HepG2 (cell line): ENCODE measurements around the gene GAB3. TPM values are rescaled to one million over a fixed set of nuclear protein-coding genes. Genes with fewer than 3 reads are reported as not detected.
A peak's percentile ranks its signal among the peaks of the same experiment; 100 is the strongest.

Source experiments
- ASH2L ChIP-seq: fragments of 300-600, 200-600 bp; sonication (generic); IDR thresholded peaks from 2 replicates; pipeline ENCODE4 v1.7.0; 2017; ENCODE audit warnings: low read depth, mild to moderate bottlenecking, moderate library complexity, mixed read lengths, low read length; ENCODE audit not compliant: insufficient read length
- BCL6 ChIP-seq: IDR thresholded peaks from 2 replicates; pipeline ENCODE4 v1.6.1; 2016; ENCODE audit warnings: missing genetic modification reagents, missing compliant biosample characterization
- GABPB1 ChIP-seq: IDR thresholded peaks from 2 replicates; pipeline ENCODE4 v1.6.1; 2016; ENCODE audit warnings: mild to moderate bottlenecking, missing genetic modification reagents, moderate library complexity, missing compliant biosample characterization
- GFI1 ChIP-seq: sonication (generic); formaldehyde crosslinking; IDR thresholded peaks from 2 replicates; pipeline ENCODE4 v1.5.0; 2020; ENCODE audit warnings: missing genetic modification reagents, mild to moderate bottlenecking, borderline replicate concordance
- MAZ ChIP-seq, 2 experiments: sonication (generic) in 1 of 2; formaldehyde crosslinking in 1 of 2; IDR thresholded peaks; 2 replicates each; pipeline versions ENCODE4 v1.5.0 to v1.6.1; 2012 to 2020; ENCODE audit warnings: low read depth in 2 of 2, mild to moderate bottlenecking in 2 of 2, borderline replicate concordance in 1 of 2, improper control_type of control experiment in 1 of 2, low read length in 1 of 2, missing genetic modification reagents in 1 of 2, moderate library complexity in 1 of 2
- PITX1 ChIP-seq: sonication (generic); formaldehyde crosslinking; IDR thresholded peaks from 2 replicates; pipeline ENCODE4 v1.5.1; 2020; ENCODE audit warnings: mild to moderate bottlenecking, missing genetic modification reagents
- SRSF4 ChIP-seq: fragments of 200-400 bp; formaldehyde crosslinking; IDR thresholded peaks from one replicate; pipeline ENCODE4 v1.6.1; 2018; ENCODE audit warnings: mild to moderate bottlenecking, low read depth, low read length, moderate library complexity; ENCODE audit not compliant: poor library complexity, severe bottlenecking
- TCF7L2 ChIP-seq: IDR thresholded peaks from 2 replicates; pipeline ENCODE4 v1.6.1; 2011; ENCODE audit warnings: mild to moderate bottlenecking, low read depth, low read length, moderate library complexity
- THRA ChIP-seq: sonication (generic); formaldehyde crosslinking; IDR thresholded peaks from 2 replicates; pipeline ENCODE4 v1.4.0; 2020; ENCODE audit warnings: missing genetic modification reagents, borderline replicate concordance
- YY1 ChIP-seq: IDR thresholded peaks from 2 replicates; pipeline ENCODE4 v1.6.1; 2011; ENCODE audit warnings: low read length, low read depth, moderate library complexity, mild to moderate bottlenecking; ENCODE audit not compliant: insufficient read depth, insufficient replicate concordance
- ZFY ChIP-seq: sonication (generic); formaldehyde crosslinking; IDR thresholded peaks from 2 replicates; pipeline ENCODE4 v1.4.0; 2020; ENCODE audit warnings: missing genetic modification reagents
- ZMYM2 ChIP-seq: sonication (generic); formaldehyde crosslinking; IDR thresholded peaks from 2 replicates; pipeline ENCODE4 v1.8.0; 2022; ENCODE audit warnings: mild to moderate bottlenecking, missing genetic modification reagents
- ZNF503 ChIP-seq: sonication (generic); formaldehyde crosslinking; IDR thresholded peaks from 2 replicates; pipeline ENCODE4 v1.4.0; 2020; ENCODE audit warnings: missing genetic modification reagents
- ZSCAN20 ChIP-seq: sonication (generic); formaldehyde crosslinking; IDR thresholded peaks from 2 replicates; pipeline ENCODE4 v1.4.0; 2020; ENCODE audit warnings: missing genetic modification reagents, mild to moderate bottlenecking, borderline replicate concordance
- polyA plus RNA-seq, 8 experiments: library from polyadenylated mRNA; depleted of rRNA in 3 of 8; stranded (reverse) in 7 of 8; unstranded in 1 of 8; fragments of >200 nt; fragmentation: Illumina TruSeq in 4 of 8; extraction: Trizol in 4 of 8; gene quantifications; 2 replicates each; pipeline versions ENCODE4 v1.2.1 to v1.2.3, GENCODE V29; 2011 to 2016; ENCODE audit warnings: low read depth in 4 of 8, missing spikeins in 1 of 8, mixed read lengths in 1 of 8; ENCODE audit not compliant: insufficient read depth in 1 of 8
- total RNA-seq, 5 experiments: library from RNA; depleted of rRNA; stranded (reverse); fragments of >200 nt; fragmentation: Illumina TruSeq; extraction: Trizol; gene quantifications; 2 replicates each; pipeline ENCODE4 v1.2.3, GENCODE V29; 2016; ENCODE audit warnings: low read depth in 1 of 5
- TF ChIP-seq, protein P1 (sequence below): sonication (generic); formaldehyde crosslinking; IDR thresholded peaks from 2 replicates; pipeline ENCODE4 v1.9.0; 2022; ENCODE audit warnings: low read depth, missing genetic modification reagents
- TF ChIP-seq, protein P2 (sequence below): sonication (generic); formaldehyde crosslinking; IDR thresholded peaks from 2 replicates; pipeline ENCODE4 v1.4.0; 2020; ENCODE audit warnings: missing genetic modification reagents
- TF ChIP-seq, protein P3 (sequence below): sonication (generic); formaldehyde crosslinking; IDR thresholded peaks from 2 replicates; pipeline ENCODE4 v1.8.0; 2022; ENCODE audit warnings: missing genetic modification reagents, mild to moderate bottlenecking, moderate library complexity, borderline replicate concordance

GAB3 gene
- total and polyA plus RNA-seq, 2 of the 13 experiments (the other 11 are each of a cell fraction or from before 2014, with no cell fraction given), result not detected

DNA sequence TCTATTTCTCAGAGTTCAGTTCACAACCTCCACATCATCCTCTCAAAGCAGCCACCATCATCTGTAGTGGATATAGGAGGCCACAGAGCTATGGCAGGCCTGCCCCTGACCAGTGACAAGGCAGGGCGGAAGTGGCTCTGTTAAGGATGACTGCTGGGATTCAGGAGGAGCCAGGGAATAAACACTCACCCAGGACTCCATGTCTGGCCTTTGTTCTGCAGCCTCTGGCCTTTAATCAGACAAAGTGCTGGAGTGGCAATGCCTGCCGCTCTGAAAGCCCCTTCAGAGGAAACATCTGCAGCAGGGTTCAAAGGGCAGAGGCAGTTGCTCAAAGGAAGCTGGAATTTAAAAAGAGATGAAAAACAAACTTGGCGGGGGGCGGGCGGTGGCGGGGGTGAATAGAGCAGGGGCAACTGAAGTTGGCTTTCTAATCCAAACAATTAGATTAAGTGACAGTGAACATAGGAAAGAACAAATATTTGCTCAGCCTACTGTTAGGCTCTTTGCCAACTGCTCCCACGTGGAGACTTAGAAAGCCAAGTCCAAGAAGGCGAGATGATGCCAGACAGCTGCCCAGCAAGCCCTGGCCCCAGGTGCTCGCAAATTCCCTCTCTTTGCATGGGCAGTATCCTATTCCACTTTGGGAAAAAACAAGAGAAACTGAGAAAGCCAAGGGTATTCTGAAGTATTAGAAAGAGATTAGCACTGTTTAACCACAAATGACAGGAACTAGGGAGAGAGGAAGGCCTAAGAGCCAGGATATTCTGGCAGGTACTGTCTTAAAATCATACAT, 48.9 kb upstream of the GAB3 start (continued):
- peak; percentile 75; the same call in 1 of the 2 replicates for TF ChIP-seq BCL6
- peak; percentile 34 for TF ChIP-seq YY1
- no peak for TF ChIP-seq ZSCAN20 (CRISPR knock-in tag)
- TF ChIP-seq MAZ (IDR thresholded peaks at IDR 0.05; ENCODE audit: borderline replicate concordance, low read depth, low read length), result peak; percentile 49; the same call in 1 of the 2 replicates
- no peak for TF ChIP-seq MAZ (CRISPR knock-in tag; IDR thresholded peaks at IDR 0.05; ENCODE audit: low read depth)
- TF ChIP-seq ZMYM2 (CRISPR knock-in tag), result no peak
- TF ChIP-seq PITX1 (CRISPR knock-in tag), result peak; percentile 86
- peak; percentile 75 for TF ChIP-seq ASH2L
- 0 out of 2 replicates have a peak, but pooled peaks have one; percentile 22 for TF ChIP-seq TCF7L2
- TF ChIP-seq THRA (CRISPR knock-in tag), result no peak
- TF ChIP-seq, protein P1, sequence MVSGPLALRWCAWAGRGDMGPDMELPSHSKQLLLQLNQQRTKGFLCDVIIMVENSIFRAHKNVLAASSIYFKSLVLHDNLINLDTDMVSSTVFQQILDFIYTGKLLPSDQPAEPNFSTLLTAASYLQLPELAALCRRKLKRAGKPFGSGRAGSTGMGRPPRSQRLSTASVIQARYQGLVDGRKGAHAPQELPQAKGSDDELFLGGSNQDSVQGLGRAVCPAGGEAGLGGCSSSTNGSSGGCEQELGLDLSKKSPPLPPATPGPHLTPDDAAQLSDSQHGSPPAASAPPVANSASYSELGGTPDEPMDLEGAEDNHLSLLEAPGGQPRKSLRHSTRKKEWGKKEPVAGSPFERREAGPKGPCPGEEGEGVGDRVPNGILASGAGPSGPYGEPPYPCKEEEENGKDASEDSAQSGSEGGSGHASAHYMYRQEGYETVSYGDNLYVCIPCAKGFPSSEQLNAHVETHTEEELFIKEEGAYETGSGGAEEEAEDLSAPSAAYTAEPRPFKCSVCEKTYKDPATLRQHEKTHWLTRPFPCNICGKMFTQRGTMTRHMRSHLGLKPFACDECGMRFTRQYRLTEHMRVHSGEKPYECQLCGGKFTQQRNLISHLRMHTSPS (CRISPR knock-in tag), result 0 out of 2 replicates have a peak, but pooled peaks have one; percentile 6
- TF ChIP-seq GABPB1 (CRISPR knock-in tag), result 0 out of 2 replicates have a peak, but pooled peaks have one; percentile 36
- TF ChIP-seq ZFY (CRISPR knock-in tag), result peak; percentile 19; the same call in 1 of the 2 replicates
- TF ChIP-seq SRSF4, result no peak
- TF ChIP-seq, protein P2, sequence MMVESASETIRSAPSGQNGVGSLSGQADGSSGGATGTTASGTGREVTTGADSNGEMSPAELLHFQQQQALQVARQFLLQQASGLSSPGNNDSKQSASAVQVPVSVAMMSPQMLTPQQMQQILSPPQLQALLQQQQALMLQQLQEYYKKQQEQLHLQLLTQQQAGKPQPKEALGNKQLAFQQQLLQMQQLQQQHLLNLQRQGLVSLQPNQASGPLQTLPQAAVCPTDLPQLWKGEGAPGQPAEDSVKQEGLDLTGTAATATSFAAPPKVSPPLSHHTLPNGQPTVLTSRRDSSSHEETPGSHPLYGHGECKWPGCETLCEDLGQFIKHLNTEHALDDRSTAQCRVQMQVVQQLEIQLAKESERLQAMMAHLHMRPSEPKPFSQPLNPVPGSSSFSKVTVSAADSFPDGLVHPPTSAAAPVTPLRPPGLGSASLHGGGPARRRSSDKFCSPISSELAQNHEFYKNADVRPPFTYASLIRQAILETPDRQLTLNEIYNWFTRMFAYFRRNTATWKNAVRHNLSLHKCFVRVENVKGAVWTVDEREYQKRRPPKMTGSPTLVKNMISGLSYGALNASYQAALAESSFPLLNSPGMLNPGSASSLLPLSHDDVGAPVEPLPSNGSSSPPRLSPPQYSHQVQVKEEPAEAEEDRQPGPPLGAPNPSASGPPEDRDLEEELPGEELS, result peak; percentile 68
- TF ChIP-seq ZNF503 (CRISPR knock-in tag), result peak; percentile 29; the same call in 1 of the 2 replicates
- TF ChIP-seq, protein P3, sequence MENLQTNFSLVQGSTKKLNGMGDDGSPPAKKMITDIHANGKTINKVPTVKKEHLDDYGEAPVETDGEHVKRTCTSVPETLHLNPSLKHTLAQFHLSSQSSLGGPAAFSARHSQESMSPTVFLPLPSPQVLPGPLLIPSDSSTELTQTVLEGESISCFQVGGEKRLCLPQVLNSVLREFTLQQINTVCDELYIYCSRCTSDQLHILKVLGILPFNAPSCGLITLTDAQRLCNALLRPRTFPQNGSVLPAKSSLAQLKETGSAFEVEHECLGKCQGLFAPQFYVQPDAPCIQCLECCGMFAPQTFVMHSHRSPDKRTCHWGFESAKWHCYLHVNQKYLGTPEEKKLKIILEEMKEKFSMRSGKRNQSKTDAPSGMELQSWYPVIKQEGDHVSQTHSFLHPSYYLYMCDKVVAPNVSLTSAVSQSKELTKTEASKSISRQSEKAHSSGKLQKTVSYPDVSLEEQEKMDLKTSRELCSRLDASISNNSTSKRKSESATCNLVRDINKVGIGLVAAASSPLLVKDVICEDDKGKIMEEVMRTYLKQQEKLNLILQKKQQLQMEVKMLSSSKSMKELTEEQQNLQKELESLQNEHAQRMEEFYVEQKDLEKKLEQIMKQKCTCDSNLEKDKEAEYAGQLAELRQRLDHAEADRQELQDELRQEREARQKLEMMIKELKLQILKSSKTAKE (CRISPR knock-in tag), result peak; percentile 45; the same call in 1 of the 2 replicates
- 0 out of 2 replicates have a peak, but pooled peaks have one; percentile 25 for TF ChIP-seq GFI1 (CRISPR knock-in tag)
